CD4-positive, alpha-beta T cell treated with Interleukin-15 for 1 hour (primary cell): ENCODE results near the gene STAT6.

Experiments used
- DNase-seq: peaks from one replicate; pipeline ENCODE4 v3.0.0-alpha.2; 2020

STAT6 gene

GRCh38 chr12:57143454-57143853 lies 32.3 kb upstream of the STAT6 start:
- DNase-seq = no peak

GRCh38 chr12:57142727-57143126 lies 31.6 kb upstream of the STAT6 start:
- DNase-seq = no peak

- DNase-seq = no peak
Observed at GRCh38 chr12:57142121-57142520, 31.0 kb upstream of the STAT6 start.

- DNase-seq = no peak
Observed at GRCh38 chr12:57141249-57141648, 30.1 kb upstream of the STAT6 start.

GRCh38 chr12:57139796-57140649 lies 28.9 kb upstream of the STAT6 start:
- DNase-seq = no peak

GRCh38 chr12:57138526-57139272 lies 27.5 kb upstream of the STAT6 start:
- no peak for DNase-seq

GRCh38 chr12:57135527-57136326 lies 24.6 kb upstream of the STAT6 start:
- DNase-seq = no peak

GRCh38 chr12:57134949-57135348 lies 23.8 kb upstream of the STAT6 start:
- DNase-seq = no peak

- DNase-seq = no peak
Observed at GRCh38 chr12:57133916-57134315, 22.8 kb upstream of the STAT6 start.

GRCh38 chr12:57133013-57133569 lies 21.9 kb upstream of the STAT6 start:
- DNase-seq = no peak

GRCh38 chr12:57131896-57132744 lies 21.0 kb upstream of the STAT6 start:
- DNase-seq = no peak

GRCh38 chr12:57130941-57131340 lies 19.8 kb upstream of the STAT6 start:
- DNase-seq = no peak

GRCh38 chr12:57129889-57130288 lies 18.7 kb upstream of the STAT6 start:
- DNase-seq = peak; percentile 32

- no peak for DNase-seq
Observed at GRCh38 chr12:57129321-57129842, 18.2 kb upstream of the STAT6 start.

- DNase-seq = no peak
Observed at GRCh38 chr12:57128519-57129247, 17.5 kb upstream of the STAT6 start.

GRCh38 chr12:57127726-57128518 lies 16.8 kb upstream of the STAT6 start, which contains the start of gene LRP1:
LRP1 (plus strand) TSS chr12:57128483; CDS start chr12:57128965, 482 bp downstream.
- peak; percentile 78 for DNase-seq

- DNase-seq = peak; percentile 70
Observed at GRCh38 chr12:57127101-57127725, 16.1 kb upstream of the STAT6 start.

- no peak for DNase-seq
Observed at GRCh38 chr12:57126561-57126960, 15.4 kb upstream of the STAT6 start.

GRCh38 chr12:57126061-57126460 lies 14.9 kb upstream of the STAT6 start:
- DNase-seq = no peak
